Measurements from ENCODE around the gene PRR9. TPM values are rescaled to one million over a fixed set of nuclear protein-coding genes. Genes with fewer than 3 reads are reported as not detected.

PRR9 gene
- total and polyA plus RNA-seq, 2 experiments from 2014 or later, result not detected

- peaks cover 16% of the 10 kb centered on the region for H3K4me1 ChIP-seq (ENCODE audit: insufficient read depth)
- H3K36me3 ChIP-seq (ENCODE audit: insufficient read depth), result no peaks in the 10 kb centered on the region
- no peaks in the 10 kb centered on the region for H3K79me2 ChIP-seq (replicated peaks; ENCODE audit: insufficient read depth)
- no peaks in the 10 kb centered on the region for H3K9me2 ChIP-seq (ENCODE audit: insufficient read depth)
- H3K9me3 Mint-ChIP-seq, result no peaks in the 10 kb centered on the region; the same call in 2 of the 3 replicates
- peak overlapping the region; percentile 100 for H2AFZ ChIP-seq
- peaks cover 12% of the 10 kb centered on the region for H3F3A ChIP-seq (replicated peaks; ENCODE audit: low read depth)
- H3K4me2 ChIP-seq, result peak overlapping the region; percentile 85
- H3K4me1 Mint-ChIP-seq, result peaks cover 19% of the 10 kb centered on the region
- H3K4me3 Mint-ChIP-seq, result peak overlapping the region; percentile 72
- H3K27me3 ChIP-seq (ENCODE audit: insufficient read depth), result peaks cover 70% of the 10 kb centered on the region
- TF ChIP-seq STAT1 (IDR thresholded peaks at IDR 0.05; ENCODE audit: unreplicated experiment) (no peak), REST (IDR thresholded peaks at IDR 0.05; ENCODE audit: unreplicated experiment) (no peak), ZNF462 (CRISPR knock-in tag; IDR thresholded peaks at IDR 0.05) (no peak), NANOG (IDR thresholded peaks at IDR 0.05; ENCODE audit: borderline replicate concordance) (no peak), ZNF331 (CRISPR knock-in tag; IDR thresholded peaks at IDR 0.05; ENCODE audit: low read depth) (no peak), POLR2AphosphoS5 (IDR thresholded peaks at IDR 0.05; ENCODE audit: low read depth) (no peak)
- DNase-seq (ENCODE audit: low spot score) (peak; percentile 4), ATAC-seq (no peak)
- no peak overlapping the region for H3K27ac ChIP-seq (ENCODE audit: low read depth)
- 0 out of 2 replicates have a peak, but pooled peaks cover 3% of the 10 kb centered on the region for H4K20me1 ChIP-seq (replicated peaks; ENCODE audit: insufficient read depth)
- H3K27ac Mint-ChIP-seq, result no peak overlapping the region
- no peaks in the 10 kb centered on the region; the same call in 2 of the 3 replicates for H3K36me3 Mint-ChIP-seq (ENCODE audit: low read depth)
- peak overlapping the region; percentile 63 for H3K4me3 ChIP-seq
- peaks cover 39% of the 10 kb centered on the region for H3K27me3 Mint-ChIP-seq (ENCODE audit: insufficient read depth, low read depth, poor library complexity)
Observed at GRCh38 chr1:153262070-153262366, 44.6 kb downstream of the PRR9 start.
